SK-N-SH treated with all-trans-retinoic acid at 6 μM for 48 hours (cell line): Measurements from ENCODE around the gene RALB.

Experiments
- ATAC-seq: fragments of 200-7000 bp; cut with Tn5 transposase; 3 replicates; pipeline ENCODE4 v1.9.1; 2020; ENCODE audit warnings: mild to moderate bottlenecking, moderate library complexity
- CREB5 ChIP-seq: fragments of 250-450 bp; sonication (Bioruptor Pico); IDR thresholded peaks from 2 replicates; pipeline ENCODE4 v1.5.1; 2020; ENCODE audit warnings: low read depth, mild to moderate bottlenecking, moderate library complexity
- CSDC2 ChIP-seq: fragments of 250-450 bp; sonication (Bioruptor Pico); IDR thresholded peaks from 2 replicates; pipeline ENCODE4 v1.5.0; 2020; ENCODE audit warnings: mild to moderate bottlenecking, moderate library complexity
- ESRRG ChIP-seq: fragments of 250-450 bp; sonication (Bioruptor Pico); IDR thresholded peaks from 2 replicates; pipeline ENCODE4 v1.6.1; 2021; ENCODE audit warnings: mild to moderate bottlenecking
- GLIS3 ChIP-seq: fragments of 250-450 bp; sonication (Bioruptor Pico); IDR thresholded peaks from 2 replicates; pipeline ENCODE4 v1.5.0; 2020; ENCODE audit warnings: mild to moderate bottlenecking, moderate library complexity
- ISL1 ChIP-seq: fragments of 250-450 bp; sonication (Bioruptor Pico); IDR thresholded peaks from 2 replicates; pipeline ENCODE4 v2.1.2; 2022; ENCODE audit warnings: mild to moderate bottlenecking, moderate library complexity
- OSR1 ChIP-seq: fragments of 250-450 bp; sonication (Bioruptor Pico); IDR thresholded peaks from 2 replicates; pipeline ENCODE4 v1.8.0; 2022; ENCODE audit warnings: moderate library complexity, mild to moderate bottlenecking, inconsistent platforms
- PATZ1 ChIP-seq: fragments of 250-450 bp; sonication (Bioruptor Pico); IDR thresholded peaks from 2 replicates; pipeline ENCODE4 v1.8.0; 2020; ENCODE audit warnings: mild to moderate bottlenecking, moderate library complexity, borderline replicate concordance
- POU6F1 ChIP-seq: fragments of 250-450 bp; sonication (Bioruptor Pico); IDR thresholded peaks from 2 replicates; pipeline ENCODE4 v1.8.0; 2021; ENCODE audit warnings: low read depth, mild to moderate bottlenecking, moderate library complexity, borderline replicate concordance
- PPARA ChIP-seq: fragments of 250-450 bp; sonication (Bioruptor Pico); IDR thresholded peaks from 2 replicates; pipeline ENCODE4 v1.5.0; 2020; ENCODE audit warnings: mild to moderate bottlenecking, borderline replicate concordance
- RARB ChIP-seq: fragments of 250-450 bp; sonication (Bioruptor Pico); IDR thresholded peaks from 2 replicates; pipeline ENCODE4 v1.8.0; 2021; ENCODE audit warnings: mild to moderate bottlenecking, moderate library complexity
- SNAI2 ChIP-seq: fragments of 250-450 bp; sonication (Bioruptor Pico); IDR thresholded peaks from 2 replicates; pipeline ENCODE4 v1.5.0; 2020; ENCODE audit warnings: mild to moderate bottlenecking, moderate library complexity
- TOX ChIP-seq: fragments of 250-450 bp; sonication (Bioruptor Pico); IDR thresholded peaks from 2 replicates; pipeline ENCODE4 v1.8.0; 2021; ENCODE audit warnings: mild to moderate bottlenecking, moderate library complexity, borderline replicate concordance
- TSHZ2 ChIP-seq: fragments of 250-450 bp; sonication (Bioruptor Pico); IDR thresholded peaks from 2 replicates; pipeline ENCODE4 v1.5.0; 2020; ENCODE audit warnings: mild to moderate bottlenecking, moderate library complexity
- ZC3H10 ChIP-seq: fragments of 250-450 bp; sonication (Bioruptor Pico); IDR thresholded peaks from 2 replicates; pipeline ENCODE4 v1.5.1; 2021; ENCODE audit warnings: mild to moderate bottlenecking, moderate library complexity
- ZFP3 ChIP-seq: fragments of 250-450 bp; sonication (Bioruptor Pico); IDR thresholded peaks from 2 replicates; pipeline ENCODE4 v1.5.0; 2020; ENCODE audit warnings: mild to moderate bottlenecking, moderate library complexity
- ZFP30 ChIP-seq: fragments of 450-650 bp; formaldehyde crosslinking; IDR thresholded peaks from 2 replicates; pipeline ENCODE4 v1.5.0; 2022; ENCODE audit warnings: mild to moderate bottlenecking, moderate library complexity
- ZNF565 ChIP-seq: fragments of 450-650 bp; formaldehyde crosslinking; conservative IDR thresholded peaks from 2 replicates; pipeline ENCODE4 v1.5.0; 2020; ENCODE audit warnings: low read depth, mild to moderate bottlenecking, moderate library complexity

The RALB gene

GRCh38 chr2:120289221-120289906 is 36.7 kb downstream of the RALB start:
- no peak for TF ChIP-seq ZC3H10
- no peak for TF ChIP-seq ZNF565 (CRISPR knock-in tag)
- TF ChIP-seq ZFP30 (CRISPR knock-in tag) = no peak
- no peak for TF ChIP-seq PPARA (CRISPR knock-in tag)
- no peak for TF ChIP-seq RARB (CRISPR knock-in tag)
- TF ChIP-seq OSR1 (CRISPR knock-in tag) = no peak
- TF ChIP-seq TOX (CRISPR knock-in tag) = no peak
- TF ChIP-seq TSHZ2 (CRISPR knock-in tag) = no peak
- no peak for TF ChIP-seq CSDC2
- no peak for TF ChIP-seq PATZ1 (CRISPR knock-in tag)
- ATAC-seq = no peak

GRCh38 chr2:120290737-120291136 is 38.1 kb downstream of the RALB start:
- ATAC-seq = no peak
- TF ChIP-seq ZFP3 (CRISPR knock-in tag) (no peak), SNAI2 (CRISPR knock-in tag) (no peak), ZFP30 (CRISPR knock-in tag) (no peak), TSHZ2 (CRISPR knock-in tag) (no peak), CREB5 (CRISPR knock-in tag) (no peak), PATZ1 (CRISPR knock-in tag) (no peak), OSR1 (CRISPR knock-in tag) (no peak), TOX (CRISPR knock-in tag) (no peak), ISL1 (no peak), ESRRG (CRISPR knock-in tag) (no peak), POU6F1 (no peak), GLIS3 (CRISPR knock-in tag) (no peak), ZC3H10 (no peak)
